ENCODE results near the gene MAML2.

Gene MAML2

GRCh38 chr11:96303980-96304379 lies 39.0 kb downstream of the MAML2 start:
- Histone ChIP-seq H3K79me2 (ENCODE audit: low read length) (peaks cover 92% of the 10 kb centered on the region), H3K4me3 (ENCODE audit: low read length) (no peak overlapping the region), H3K9me3 (replicated peaks; ENCODE audit: insufficient read depth, low read length) (no peaks in the 10 kb centered on the region), H3K4me1 (ENCODE audit: low read length) (no peaks in the 10 kb centered on the region), H3K4me2 (ENCODE audit: low read depth, low read length) (no peak overlapping the region), H3F3A (ENCODE audit: insufficient read depth, low read length) (no peaks in the 10 kb centered on the region), H3K9ac (ENCODE audit: low read length) (no peak overlapping the region), H3K27ac (ENCODE audit: low read length) (no peak overlapping the region), H3K27me3 (replicated peaks; ENCODE audit: insufficient read depth, low read length) (no peaks in the 10 kb centered on the region), H3K36me3 (replicated peaks; ENCODE audit: insufficient read depth, low read length) (no peaks in the 10 kb centered on the region), H3K9me2 (replicated peaks; ENCODE audit: insufficient read depth, low read length) (no peaks in the 10 kb centered on the region), H2AFZ (ENCODE audit: low read length) (no peak overlapping the region), H4K20me1 (ENCODE audit: insufficient read depth, low read length) (no peaks in the 10 kb centered on the region; the same call in 1 of the 2 replicates)
- no peak for TF ChIP-seq EZH2 (optimal IDR thresholded peaks at IDR 0.05; ENCODE audit: low read depth, low read length)
- TF ChIP-seq EZH2phosphoT487 (IDR thresholded peaks at IDR 0.05; ENCODE audit: low read length), result no peak
- TF ChIP-seq CTCF (IDR thresholded peaks at IDR 0.05; ENCODE audit: low read length), result no peak
- no peak for DNase-seq

- Histone ChIP-seq H3K4me2 (ENCODE audit: low read depth, low read length) (no peak overlapping the region), H3K79me2 (ENCODE audit: low read length) (peaks cover 87% of the 10 kb centered on the region), H3K4me3 (ENCODE audit: low read length) (no peak overlapping the region), H3K36me3 (replicated peaks; ENCODE audit: insufficient read depth, low read length) (no peaks in the 10 kb centered on the region), H4K20me1 (ENCODE audit: insufficient read depth, low read length) (no peaks in the 10 kb centered on the region; the same call in 1 of the 2 replicates), H3K27me3 (replicated peaks; ENCODE audit: insufficient read depth, low read length) (no peaks in the 10 kb centered on the region), H2AFZ (ENCODE audit: low read length) (no peak overlapping the region), H3F3A (ENCODE audit: insufficient read depth, low read length) (no peaks in the 10 kb centered on the region), H3K4me1 (ENCODE audit: low read length) (no peaks in the 10 kb centered on the region), H3K9ac (ENCODE audit: low read length) (no peak overlapping the region), H3K9me2 (replicated peaks; ENCODE audit: insufficient read depth, low read length) (no peaks in the 10 kb centered on the region), H3K9me3 (replicated peaks; ENCODE audit: insufficient read depth, low read length) (no peaks in the 10 kb centered on the region), H3K27ac (ENCODE audit: low read length) (no peak overlapping the region)
- DNase-seq, result no peak
- TF ChIP-seq CTCF (IDR thresholded peaks at IDR 0.05; ENCODE audit: low read length), result no peak
- no peak for TF ChIP-seq EZH2phosphoT487 (IDR thresholded peaks at IDR 0.05; ENCODE audit: low read length)
- TF ChIP-seq EZH2 (optimal IDR thresholded peaks at IDR 0.05; ENCODE audit: low read depth, low read length), result no peak
Observed at GRCh38 chr11:96303064-96303463, 39.9 kb downstream of the MAML2 start.

GRCh38 chr11:96301818-96302217 lies 41.2 kb downstream of the MAML2 start:
- H3K4me1 ChIP-seq (ENCODE audit: low read length), result no peaks in the 10 kb centered on the region

More at GRCh38 chr11:96301818-96302217, 41.2 kb downstream of the MAML2 start:
- H3K4me3 ChIP-seq (ENCODE audit: low read length), result no peak overlapping the region
- H3K9ac ChIP-seq (ENCODE audit: low read length), result no peak overlapping the region
- DNase-seq, result no peak
- H3K27me3 ChIP-seq (replicated peaks; ENCODE audit: insufficient read depth, low read length), result no peaks in the 10 kb centered on the region
- H3K9me2 ChIP-seq (replicated peaks; ENCODE audit: insufficient read depth, low read length), result no peaks in the 10 kb centered on the region
- no peak overlapping the region for H3K4me2 ChIP-seq (ENCODE audit: low read depth, low read length)
- H3F3A ChIP-seq (ENCODE audit: insufficient read depth, low read length), result no peaks in the 10 kb centered on the region
- H3K27ac ChIP-seq (ENCODE audit: low read length), result no peak overlapping the region
- H3K79me2 ChIP-seq (ENCODE audit: low read length), result peaks cover 83% of the 10 kb centered on the region
- H4K20me1 ChIP-seq (ENCODE audit: insufficient read depth, low read length), result no peaks in the 10 kb centered on the region
- H3K36me3 ChIP-seq (replicated peaks; ENCODE audit: insufficient read depth, low read length), result no peaks in the 10 kb centered on the region
- TF ChIP-seq EZH2 (optimal IDR thresholded peaks at IDR 0.05; ENCODE audit: low read depth, low read length) (no peak), CTCF (IDR thresholded peaks at IDR 0.05; ENCODE audit: low read length) (no peak), EZH2phosphoT487 (IDR thresholded peaks at IDR 0.05; ENCODE audit: low read length) (no peak)
- no peak overlapping the region for H2AFZ ChIP-seq (ENCODE audit: low read length)
- no peaks in the 10 kb centered on the region for H3K9me3 ChIP-seq (replicated peaks; ENCODE audit: insufficient read depth, low read length)

Data from MM.1S (cell line).